DOHH2 (cell line): Measurements from ENCODE around the gene ASTN1.

Experiments
- H3F3A ChIP-seq: fragments of 200-600 bp; sonication (generic), shearing (Covaris generic); 2 replicates; pipeline ENCODE4 v1.6.0; 2016; ENCODE audit warnings: antibody characterized with exemption, mild to moderate bottlenecking; ENCODE audit not compliant: control insufficient read depth, insufficient read depth
- H3K27ac ChIP-seq: fragments of 200-600 bp; sonication (generic); 2 replicates; pipeline ENCODE4 v1.5.1; 2014; ENCODE audit warnings: low read depth, mild to moderate bottlenecking, low read length, moderate library complexity
- H3K27me3 ChIP-seq: fragments of 200-600 bp; sonication (generic); 2 replicates; pipeline ENCODE4 v1.6.1; 2014; ENCODE audit warnings: mild to moderate bottlenecking, low read length, mixed read lengths; ENCODE audit not compliant: control insufficient read depth
- H3K36me3 ChIP-seq: fragments of 200-600 bp; sonication (generic); 2 replicates; pipeline ENCODE4 v1.6.1; 2014; ENCODE audit warnings: mild to moderate bottlenecking, low read length, moderate library complexity, mixed read lengths; ENCODE audit not compliant: control insufficient read depth
- H3K4me1 ChIP-seq: fragments of 200-600 bp; sonication (generic); 2 replicates; pipeline ENCODE4 v1.6.1; 2014; ENCODE audit warnings: mild to moderate bottlenecking, low read length, mixed read lengths; ENCODE audit not compliant: control insufficient read depth
- H3K4me2 ChIP-seq: fragments of 200-600 bp; sonication (generic); 2 replicates; pipeline ENCODE4 v1.6.0; 2014; ENCODE audit warnings: mild to moderate bottlenecking, low read length, moderate library complexity
- H3K4me3 ChIP-seq: fragments of 200-600 bp; sonication (generic); 2 replicates; pipeline ENCODE4 v1.5.1; 2014; ENCODE audit warnings: mild to moderate bottlenecking, low read length, mixed read lengths
- H3K79me2 ChIP-seq: fragments of 200-600 bp; sonication (generic); 2 replicates; pipeline ENCODE4 v1.6.1; 2014; ENCODE audit warnings: mild to moderate bottlenecking, low read length, mixed read lengths; ENCODE audit not compliant: control insufficient read depth
- H3K9me2 ChIP-seq: fragments of 200-600 bp; sonication (generic); replicated peaks from 2 replicates; pipeline ENCODE4 v1.6.1; 2014; ENCODE audit warnings: mild to moderate bottlenecking, low read length, mixed read lengths; ENCODE audit not compliant: control insufficient read depth
- H3K9me3 ChIP-seq: fragments of 200-600 bp; sonication (generic); 2 replicates; pipeline ENCODE4 v1.6.1; 2014; ENCODE audit warnings: antibody characterized with exemption, low read length, mixed read lengths; ENCODE audit not compliant: control insufficient read depth, insufficient read depth
- H4K20me1 ChIP-seq: fragments of 200-600 bp; sonication (generic); 2 replicates; pipeline ENCODE4 v1.6.0; 2014; ENCODE audit warnings: low read depth, mild to moderate bottlenecking, antibody characterized with exemption, low read length, moderate library complexity; ENCODE audit not compliant: control insufficient read depth, insufficient read depth
- EZH2phosphoT487 ChIP-seq: fragments of 200-600 bp; sonication (generic); IDR thresholded peaks from 2 replicates; pipeline ENCODE4 v1.6.1; 2017; ENCODE audit warnings: borderline replicate concordance, mild to moderate bottlenecking, antibody characterized with exemption, low read length, moderate library complexity, mixed read lengths
- TF ChIP-seq, protein P1 (sequence below): fragments of 200-600 bp; sonication (generic); IDR thresholded peaks from one replicate; pipeline ENCODE4 v1.5.1; 2014; ENCODE audit warnings: antibody characterized with exemption, mild to moderate bottlenecking, low read depth, low read length; ENCODE audit not compliant: poor library complexity, severe bottlenecking

Gene ASTN1

DNA sequence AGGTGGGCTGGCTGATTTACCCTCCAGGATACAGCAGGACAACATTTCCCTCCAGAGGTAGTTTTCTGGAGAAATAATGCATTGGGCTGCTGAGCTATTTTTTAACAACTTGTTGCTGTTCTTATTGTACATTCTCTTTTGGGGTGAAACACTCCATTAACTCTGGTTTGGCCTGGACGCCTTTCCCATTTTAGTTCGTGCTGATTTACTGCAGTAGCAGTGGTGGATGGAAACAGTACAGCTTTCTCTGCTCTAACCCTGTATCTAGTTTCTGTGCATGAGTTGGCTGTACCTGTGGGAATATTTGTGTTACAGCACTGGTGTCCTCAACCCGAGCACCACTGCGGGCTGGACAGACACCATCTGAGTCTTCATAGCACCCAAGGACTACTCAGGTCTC lies 325.3 kb downstream of the ASTN1 start:
- Histone ChIP-seq H3K4me3 (no peak overlapping the region), H3K9me3 (no peaks in the 10 kb centered on the region), H3K79me2 (no peaks in the 10 kb centered on the region), H4K20me1 (no peaks in the 10 kb centered on the region), H3K27me3 (peaks cover 3% of the 10 kb centered on the region; the same call in 1 of the 2 replicates), H3K36me3 (no peaks in the 10 kb centered on the region), H3K27ac (no peak overlapping the region), H3K4me2 (no peak overlapping the region), H3K4me1 (no peaks in the 10 kb centered on the region), H3K9me2 (no peaks in the 10 kb centered on the region), H3F3A (no peaks in the 10 kb centered on the region)
- TF ChIP-seq, protein P1, sequence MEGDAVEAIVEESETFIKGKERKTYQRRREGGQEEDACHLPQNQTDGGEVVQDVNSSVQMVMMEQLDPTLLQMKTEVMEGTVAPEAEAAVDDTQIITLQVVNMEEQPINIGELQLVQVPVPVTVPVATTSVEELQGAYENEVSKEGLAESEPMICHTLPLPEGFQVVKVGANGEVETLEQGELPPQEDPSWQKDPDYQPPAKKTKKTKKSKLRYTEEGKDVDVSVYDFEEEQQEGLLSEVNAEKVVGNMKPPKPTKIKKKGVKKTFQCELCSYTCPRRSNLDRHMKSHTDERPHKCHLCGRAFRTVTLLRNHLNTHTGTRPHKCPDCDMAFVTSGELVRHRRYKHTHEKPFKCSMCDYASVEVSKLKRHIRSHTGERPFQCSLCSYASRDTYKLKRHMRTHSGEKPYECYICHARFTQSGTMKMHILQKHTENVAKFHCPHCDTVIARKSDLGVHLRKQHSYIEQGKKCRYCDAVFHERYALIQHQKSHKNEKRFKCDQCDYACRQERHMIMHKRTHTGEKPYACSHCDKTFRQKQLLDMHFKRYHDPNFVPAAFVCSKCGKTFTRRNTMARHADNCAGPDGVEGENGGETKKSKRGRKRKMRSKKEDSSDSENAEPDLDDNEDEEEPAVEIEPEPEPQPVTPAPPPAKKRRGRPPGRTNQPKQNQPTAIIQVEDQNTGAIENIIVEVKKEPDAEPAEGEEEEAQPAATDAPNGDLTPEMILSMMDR: no peak
- no peak for TF ChIP-seq EZH2phosphoT487

DNA sequence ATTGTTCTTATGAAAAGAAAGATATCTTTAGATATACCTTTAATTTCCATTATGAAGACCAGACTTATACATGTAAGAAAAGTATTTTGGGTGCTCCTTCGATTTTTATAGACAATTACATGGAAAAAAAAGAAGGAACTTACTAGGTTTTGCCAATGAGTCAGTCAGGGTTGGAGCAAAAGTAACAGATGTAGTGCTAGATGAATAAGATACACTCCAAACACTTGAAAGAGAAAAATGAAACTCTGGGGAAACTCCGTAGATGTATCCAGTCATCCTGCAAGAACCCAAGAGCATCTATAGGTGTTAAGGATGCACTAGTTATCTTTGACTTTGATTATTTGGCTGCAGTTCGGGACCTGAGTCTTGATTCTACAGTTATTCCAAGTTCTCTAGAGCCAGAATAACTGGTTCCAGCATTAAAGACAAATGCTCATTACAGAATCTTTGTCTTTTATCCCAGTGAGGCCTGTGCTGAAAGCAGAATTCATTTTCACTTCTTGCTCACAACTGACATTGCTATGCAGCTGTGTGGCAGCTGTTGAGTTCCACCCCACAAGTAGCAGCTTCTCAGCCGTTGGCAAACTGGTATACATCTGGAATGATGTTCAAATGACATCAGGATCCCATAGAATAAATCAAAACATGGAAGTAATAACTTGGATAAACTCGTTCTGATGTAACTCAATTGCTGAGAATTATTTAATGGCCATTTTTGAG lies 326.1 kb downstream of the ASTN1 start:
- no peaks in the 10 kb centered on the region for H3K36me3 ChIP-seq
- H3K9me3 ChIP-seq: no peaks in the 10 kb centered on the region
- H3K4me1 ChIP-seq: no peaks in the 10 kb centered on the region
- no peaks in the 10 kb centered on the region for H4K20me1 ChIP-seq
- H3K4me2 ChIP-seq: no peak overlapping the region
- no peak for TF ChIP-seq EZH2phosphoT487
- TF ChIP-seq, protein P1: no peak
- H3K27ac ChIP-seq: no peak overlapping the region
- no peaks in the 10 kb centered on the region for H3K9me2 ChIP-seq
- no peaks in the 10 kb centered on the region for H3K79me2 ChIP-seq
- no peaks in the 10 kb centered on the region for H3F3A ChIP-seq
- peaks cover 3% of the 10 kb centered on the region; the same call in 1 of the 2 replicates for H3K27me3 ChIP-seq
- H3K4me3 ChIP-seq: no peak overlapping the region

- Histone ChIP-seq H3K27me3 (peaks cover 3% of the 10 kb centered on the region; the same call in 1 of the 2 replicates), H3K9me3 (no peaks in the 10 kb centered on the region), H3K4me2 (no peak overlapping the region), H3K36me3 (no peaks in the 10 kb centered on the region), H4K20me1 (no peaks in the 10 kb centered on the region), H3K4me1 (no peaks in the 10 kb centered on the region), H3K27ac (no peak overlapping the region), H3F3A (no peaks in the 10 kb centered on the region), H3K9me2 (no peaks in the 10 kb centered on the region), H3K4me3 (no peak overlapping the region), H3K79me2 (no peaks in the 10 kb centered on the region)
- TF ChIP-seq, protein P1: no peak
- no peak for TF ChIP-seq EZH2phosphoT487
Measured at GRCh38 chr1:176837708-176838107, 326.8 kb downstream of the ASTN1 start.
